Ishikawa (cell line): ENCODE measurements around the gene ALDH2.

Experiments
- CEBPB ChIP-seq: IDR thresholded peaks from 2 replicates; pipeline ENCODE4 v1.6.1; 2012
- CREB1 ChIP-seq: IDR thresholded peaks from 2 replicates; pipeline ENCODE4 v1.6.1; 2012; ENCODE audit warnings: low read depth
- EP300 ChIP-seq: IDR thresholded peaks from 2 replicates; pipeline ENCODE4 v1.6.1; 2012; ENCODE audit warnings: borderline replicate concordance
- FOXM1 ChIP-seq: IDR thresholded peaks from 2 replicates; pipeline ENCODE4 v1.6.1; 2012; ENCODE audit warnings: low read depth, borderline replicate concordance
- MAX ChIP-seq: IDR thresholded peaks from 2 replicates; pipeline ENCODE4 v1.6.1; 2012
- RAD21 ChIP-seq: IDR thresholded peaks from 2 replicates; pipeline ENCODE4 v1.6.1; 2012; ENCODE audit warnings: low read depth
- TAF1 ChIP-seq: IDR thresholded peaks from 2 replicates; pipeline ENCODE4 v1.6.1; 2012; ENCODE audit warnings: low read depth, mild to moderate bottlenecking
- TCF12 ChIP-seq: IDR thresholded peaks from 2 replicates; pipeline ENCODE4 v1.6.1; 2012; ENCODE audit warnings: low read depth
- TEAD4 ChIP-seq: IDR thresholded peaks from 2 replicates; pipeline ENCODE4 v1.6.1; 2012
- YY1 ChIP-seq: IDR thresholded peaks from 2 replicates; pipeline ENCODE4 v1.6.1; 2012; ENCODE audit warnings: low read depth

DNA sequence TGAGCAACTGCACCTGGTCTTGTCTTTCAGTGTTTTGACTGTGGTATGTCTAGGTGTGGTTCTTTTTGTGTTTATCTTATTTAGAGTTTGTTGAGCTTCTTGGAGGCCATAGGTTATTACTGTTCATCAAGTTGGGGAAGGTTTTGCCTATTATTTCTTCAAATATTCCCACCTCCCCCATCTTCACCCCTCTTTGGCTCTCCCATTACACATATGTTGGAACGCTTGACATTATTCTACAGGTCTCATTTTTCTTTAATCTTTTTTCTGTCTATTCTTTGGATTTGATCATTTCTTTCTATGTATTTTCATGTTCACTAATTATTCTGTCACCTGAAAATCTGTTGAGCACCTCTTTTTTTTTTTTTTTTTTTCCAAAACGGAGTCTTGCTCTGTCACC, 91.5 kb downstream of the ALDH2 start:
- TF ChIP-seq EP300 (no peak), RAD21 (no peak), MAX (no peak), TAF1 (no peak), YY1 (no peak), TCF12 (no peak), CREB1 (no peak), CEBPB (no peak), TEAD4 (no peak), FOXM1 (no peak)
